Measurements from ENCODE around the gene BCAP31.
A peak's percentile ranks its signal among the peaks of the same experiment; 100 is the strongest.
"Not testable (repeated sequence)": the region's sequence is repeated elsewhere in the genome, so short reads cannot be mapped to it uniquely, and the experiment has no call there.

The BCAP31 gene

DNA sequence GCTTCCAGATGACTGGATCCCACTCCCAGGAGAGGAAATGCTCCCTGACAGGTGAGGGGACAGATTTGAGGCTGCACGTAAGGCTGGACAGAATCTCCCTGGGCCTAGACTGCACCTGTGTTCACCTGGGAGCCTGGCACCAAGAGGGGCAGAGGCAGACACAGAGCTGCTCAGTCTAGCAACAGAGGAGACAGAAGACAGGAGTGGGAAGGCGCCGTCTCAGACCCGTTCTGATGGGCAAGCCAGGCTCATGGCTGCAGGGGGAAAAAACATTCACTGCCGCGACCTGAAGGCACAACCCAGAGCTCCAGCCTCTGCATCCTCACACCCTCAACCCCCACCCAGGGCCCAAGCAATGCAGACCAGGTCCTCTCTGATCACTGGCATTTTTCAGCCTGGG lies 16.8 kb downstream of the BCAP31 start:
- no peak for DNase-seq

GRCh38 chrX:153706799-153707198 lies 17.4 kb downstream of the BCAP31 start:
- DNase-seq = no peak

DNA sequence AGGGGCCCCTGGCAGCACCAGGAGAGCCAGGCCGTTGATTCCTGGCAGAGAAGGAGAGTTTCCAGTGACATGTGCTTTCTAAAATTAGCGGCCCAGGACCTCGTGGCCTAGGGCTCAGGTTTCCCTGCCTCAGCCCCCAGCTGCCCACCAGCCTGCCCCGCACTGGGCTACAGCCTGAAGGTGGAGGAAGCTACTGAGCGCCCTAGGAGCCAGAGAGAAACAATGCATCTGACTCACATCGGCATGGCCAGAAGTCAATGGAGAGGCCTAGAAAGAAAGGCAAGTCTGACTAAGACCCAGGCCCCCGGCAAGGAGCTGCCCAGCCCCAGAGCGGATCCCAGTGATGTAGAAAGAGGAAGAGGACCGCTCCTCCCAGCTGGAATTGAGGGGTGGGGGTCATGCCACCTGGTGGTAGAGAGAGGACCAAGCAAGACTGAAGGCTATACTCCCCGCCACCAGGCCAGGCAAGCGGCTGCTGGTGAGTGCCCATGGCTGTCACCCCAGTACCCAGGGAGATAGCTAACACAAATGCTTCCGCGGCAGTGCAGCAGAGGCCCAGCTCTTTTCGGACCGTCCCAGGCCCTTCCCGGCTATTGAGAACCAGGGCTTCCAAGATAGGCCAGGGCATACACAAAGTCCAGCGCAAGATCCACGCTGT lies 18.7 kb downstream of the BCAP31 start:
- DNase-seq = peak; percentile 45

- not testable (repeated sequence) for DNase-seq
These were observed 19.4 kb downstream of the BCAP31 start for GRCh38 chrX:153704631-153705402.

DNA sequence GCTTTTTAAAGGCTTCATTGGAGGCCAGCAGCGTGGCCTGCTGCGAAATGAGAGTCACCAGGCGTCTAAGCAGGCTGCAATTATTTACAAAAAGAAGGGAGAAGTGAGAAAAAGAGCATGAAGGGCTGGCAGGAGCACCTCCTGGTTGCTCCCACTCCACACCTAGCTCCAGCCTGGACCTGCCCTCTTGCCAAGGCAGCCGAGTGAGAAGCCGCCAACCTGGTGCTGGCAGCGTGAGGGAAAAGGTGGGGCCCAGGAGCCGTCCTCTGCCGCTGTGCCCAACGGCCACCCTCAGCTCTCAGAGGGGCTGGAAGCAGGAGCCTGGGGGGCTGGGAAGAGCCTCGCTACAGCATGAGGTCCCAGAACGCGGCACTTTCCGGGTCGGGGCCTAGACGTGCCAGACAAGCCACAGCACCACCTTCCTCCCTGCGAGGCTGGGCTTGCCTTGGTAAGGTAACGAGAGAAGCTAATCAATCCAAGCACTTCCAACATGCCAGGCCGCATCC lies 20.1 kb downstream of the BCAP31 start:
- DNase-seq = no peak

GRCh38 chrX:153703036-153703370 lies 21.2 kb downstream of the BCAP31 start:
- DNase-seq = no peak

- peak; percentile 45 for DNase-seq
These were observed 21.7 kb downstream of the BCAP31 start for GRCh38 chrX:153702336-153703035.

DNA sequence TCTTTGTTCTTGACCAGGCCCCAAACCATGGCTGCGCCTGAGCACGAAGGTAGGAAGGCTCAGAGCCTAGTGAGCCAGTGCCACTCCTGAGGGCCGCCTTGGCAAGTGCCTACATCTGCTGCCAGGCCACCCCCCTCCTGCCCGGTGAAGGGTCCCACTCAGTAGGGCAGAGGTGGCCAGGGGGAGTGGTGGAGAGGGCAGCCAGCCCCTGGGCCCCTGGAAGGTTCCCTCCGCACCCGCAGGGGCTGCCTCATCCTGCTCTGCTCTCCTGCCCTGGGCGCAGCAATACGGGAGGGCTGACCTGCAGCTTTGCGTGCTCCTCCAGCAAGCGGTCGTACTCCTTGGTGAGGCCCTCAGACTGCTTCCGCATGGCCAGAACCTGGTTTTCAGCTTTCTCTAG lies 22.5 kb downstream of the BCAP31 start:
- DNase-seq = no peak

DNA sequence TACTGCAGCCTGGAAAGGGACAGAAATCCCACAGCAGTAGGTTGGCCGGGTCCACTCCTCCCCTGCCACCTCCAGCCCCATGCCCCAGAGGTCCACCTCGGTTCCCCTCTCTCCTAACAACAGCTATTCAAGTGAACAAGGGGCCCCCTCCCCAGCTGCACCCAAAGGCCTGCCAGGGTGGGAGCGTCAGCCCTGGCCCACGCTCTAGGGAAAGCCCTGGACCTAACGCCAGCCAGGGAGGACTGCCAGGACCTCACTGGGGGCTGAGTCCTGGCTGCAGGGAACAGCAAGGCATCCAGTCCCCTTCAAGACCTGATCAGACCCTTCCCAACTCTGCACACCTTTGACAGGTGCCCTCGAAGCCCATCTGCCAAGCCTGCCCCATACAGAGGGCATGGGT lies 23.2 kb downstream of the BCAP31 start:
- no peak for DNase-seq

- peak; percentile 45 for DNase-seq
These were observed 23.7 kb downstream of the BCAP31 start for GRCh38 chrX:153700376-153700945.

- peak; percentile 46 for DNase-seq
These were observed 24.3 kb downstream of the BCAP31 start for GRCh38 chrX:153699784-153700371.

- DNase-seq = not testable (repeated sequence)
These were observed 24.9 kb downstream of the BCAP31 start for GRCh38 chrX:153699210-153699783.

GRCh38 chrX:153697924-153698865 lies 26.0 kb downstream of the BCAP31 start:
- no peak for DNase-seq

GRCh38 chrX:153696986-153697722 lies 27.0 kb downstream of the BCAP31 start:
- DNase-seq = peak; percentile 43

GRCh38 chrX:153696538-153696937 lies 27.6 kb downstream of the BCAP31 start:
- DNase-seq = not testable (repeated sequence)

- no peak for DNase-seq
These were observed 28.1 kb downstream of the BCAP31 start for GRCh38 chrX:153696100-153696499.

GRCh38 chrX:153694687-153695270 lies 29.4 kb downstream of the BCAP31 start:
- peak; percentile 52 for DNase-seq

DNA sequence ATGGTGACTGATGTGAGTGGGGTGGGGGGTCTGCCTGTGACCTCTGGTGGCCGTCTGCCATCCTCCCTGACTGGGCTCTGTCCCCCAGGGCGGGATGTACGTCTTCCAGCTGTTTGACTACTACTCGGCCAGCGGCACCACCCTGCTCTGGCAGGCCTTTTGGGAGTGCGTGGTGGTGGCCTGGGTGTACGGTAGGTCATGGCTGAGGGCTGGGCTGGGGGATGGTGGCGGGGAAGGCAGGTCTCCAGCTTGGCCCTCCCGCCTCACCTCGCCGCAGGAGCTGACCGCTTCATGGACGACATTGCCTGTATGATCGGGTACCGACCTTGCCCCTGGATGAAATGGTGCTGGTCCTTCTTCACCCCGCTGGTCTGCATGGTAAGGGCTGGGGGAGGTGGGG lies 29.9 kb downstream of the BCAP31 start:
- peak; percentile 50 for DNase-seq

- DNase-seq = peak; percentile 42
These were observed 30.7 kb downstream of the BCAP31 start for GRCh38 chrX:153693216-153694086.
